ENCODE data around the gene CTTN.

- TF ChIP-seq CTCF (IDR thresholded peaks at IDR 0.05) = no peak
- TF ChIP-seq POLR2A (IDR thresholded peaks at IDR 0.05) = no peak
Observed at GRCh38 chr11:70455354-70455753, 57.0 kb downstream of the CTTN start.

Data from testis (tissue), 2 donors.